IPS-18c (cell line): ENCODE data around the gene CEMP1.
"Not testable (repeated sequence)": the region's sequence is repeated elsewhere in the genome, so short reads cannot be mapped to it uniquely, and the experiment has no call there.

Experiments
- H3K4me3 ChIP-seq: 2 replicates; pipeline ENCODE4 v1.7.0; 2013; ENCODE audit warnings: low read depth, mild to moderate bottlenecking, low read length, moderate library complexity; ENCODE audit not compliant: insufficient read depth
- H3K9me3 ChIP-seq: one replicate; pipeline ENCODE4 v1.6.1; 2013; ENCODE audit warnings: mild to moderate bottlenecking, low read length, moderate library complexity; ENCODE audit not compliant: control insufficient read depth, insufficient read depth

The CEMP1 gene

GRCh38 chr16:2539845-2540458 lies 8.7 kb upstream of the CEMP1 start:
- H3K4me3 ChIP-seq, H3K9me3 ChIP-seq: not testable (repeated sequence)

- not testable (repeated sequence) for H3K4me3 ChIP-seq
These were observed 8.1 kb upstream of the CEMP1 start for GRCh38 chr16:2539192-2539844.

DNA sequence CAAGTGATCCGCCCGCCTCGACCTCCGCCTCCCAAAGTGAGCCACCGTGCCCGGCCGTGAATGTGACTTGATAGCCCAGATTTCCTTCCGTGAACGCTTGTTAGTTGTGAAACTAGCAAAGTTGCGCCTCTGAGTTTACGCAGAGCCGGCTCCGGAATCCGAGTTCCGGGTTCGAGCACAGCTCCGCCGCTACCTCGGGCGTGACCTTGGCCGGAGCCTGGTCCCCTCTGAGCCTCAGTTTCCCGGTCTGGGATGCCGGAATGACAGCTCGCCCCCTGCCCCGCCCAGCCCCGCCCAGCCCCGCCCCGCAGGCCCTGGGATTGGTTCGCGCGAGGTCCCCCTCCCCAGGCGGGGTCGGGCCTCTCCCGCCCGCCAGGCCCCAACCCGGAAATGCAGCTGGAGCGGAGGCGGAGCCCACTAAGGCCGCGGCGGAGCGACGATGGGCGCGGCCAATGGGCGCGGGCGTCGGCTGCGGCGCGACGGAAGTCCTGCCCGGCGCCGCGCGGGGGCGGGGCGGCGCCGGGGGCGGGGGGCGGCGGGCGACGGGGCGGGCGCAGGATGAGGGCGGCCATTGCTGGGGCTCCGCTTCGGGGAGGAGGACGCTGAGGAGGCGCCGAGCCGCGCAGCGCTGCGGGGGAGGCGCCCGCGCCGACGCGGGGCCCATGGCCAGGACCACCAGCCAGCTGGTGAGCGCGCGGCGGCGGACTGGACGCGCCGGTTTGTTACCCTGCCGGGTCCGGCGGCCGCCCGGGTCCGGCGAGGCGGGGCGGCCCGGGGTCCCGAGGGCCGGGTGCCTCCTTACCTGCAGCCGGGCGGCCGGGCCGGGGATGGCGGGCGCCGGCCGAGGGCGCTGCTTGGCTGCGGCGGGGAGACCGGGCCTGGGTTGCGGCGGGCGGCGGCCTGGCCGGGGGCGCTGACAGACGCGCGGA lies 6.5 kb upstream of the CEMP1 start, which contains the start of gene PDPK1:
PDPK1 (plus strand) TSS at position 571 of the 929 bp plus-strand sequence; CDS start at position 663, 92 bp downstream.
- Histone ChIP-seq H3K9me3 (no peaks in the 10 kb centered on the region), H3K4me3 (peak within 1 kb of the TSS; percentile 59)

More at GRCh38 chr16:2539192-2539844, 8.1 kb upstream of the CEMP1 start:
- not testable (repeated sequence) for H3K9me3 ChIP-seq

DNA sequence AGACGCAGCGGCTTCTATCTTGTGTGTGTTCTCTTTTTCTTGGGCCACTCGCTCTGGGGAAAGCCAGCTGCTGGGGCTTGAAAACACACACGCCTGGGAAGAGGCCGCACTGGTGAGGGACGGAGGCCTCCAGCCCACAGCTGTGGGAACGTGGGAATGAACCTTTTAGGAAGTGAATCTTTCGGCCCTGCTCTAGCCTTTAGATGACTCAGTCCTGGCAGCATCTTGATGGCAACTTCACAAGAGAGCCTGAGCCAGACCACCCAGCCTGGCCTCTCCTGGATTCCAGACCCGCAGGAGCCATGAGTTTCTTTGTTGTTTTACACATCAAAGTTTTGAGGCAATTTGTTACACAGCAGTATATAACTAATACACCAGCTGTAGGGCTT lies 4.4 kb upstream of the CEMP1 start:
- no peaks in the 10 kb centered on the region for H3K9me3 ChIP-seq
- no peak overlapping the region for H3K4me3 ChIP-seq

DNA sequence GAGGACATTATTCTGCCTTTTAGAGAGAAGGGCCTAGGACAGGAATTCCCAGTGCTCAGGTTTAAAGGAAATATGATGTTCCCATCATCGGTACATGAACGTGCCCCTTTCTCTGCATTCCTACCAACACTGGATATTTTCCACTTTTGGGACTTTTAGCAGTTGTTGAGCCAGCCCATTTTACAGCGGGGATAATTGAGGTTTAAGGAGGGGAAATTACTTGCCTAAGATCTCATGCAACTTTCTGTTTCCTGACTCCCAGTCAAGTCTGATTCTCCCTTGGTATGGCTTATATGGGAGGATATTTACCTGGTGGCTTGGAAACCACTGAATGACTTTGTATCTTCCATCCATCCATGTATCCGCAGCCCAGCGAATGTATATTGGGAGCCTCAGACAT lies 3.1 kb upstream of the CEMP1 start:
- not testable (repeated sequence) for H3K4me3 ChIP-seq, H3K9me3 ChIP-seq

- H3K9me3 ChIP-seq = no peaks in the 10 kb centered on the region
- no peak overlapping the region for H3K4me3 ChIP-seq
These were observed 2.7 kb upstream of the CEMP1 start for GRCh38 chr16:2533912-2534311.

DNA sequence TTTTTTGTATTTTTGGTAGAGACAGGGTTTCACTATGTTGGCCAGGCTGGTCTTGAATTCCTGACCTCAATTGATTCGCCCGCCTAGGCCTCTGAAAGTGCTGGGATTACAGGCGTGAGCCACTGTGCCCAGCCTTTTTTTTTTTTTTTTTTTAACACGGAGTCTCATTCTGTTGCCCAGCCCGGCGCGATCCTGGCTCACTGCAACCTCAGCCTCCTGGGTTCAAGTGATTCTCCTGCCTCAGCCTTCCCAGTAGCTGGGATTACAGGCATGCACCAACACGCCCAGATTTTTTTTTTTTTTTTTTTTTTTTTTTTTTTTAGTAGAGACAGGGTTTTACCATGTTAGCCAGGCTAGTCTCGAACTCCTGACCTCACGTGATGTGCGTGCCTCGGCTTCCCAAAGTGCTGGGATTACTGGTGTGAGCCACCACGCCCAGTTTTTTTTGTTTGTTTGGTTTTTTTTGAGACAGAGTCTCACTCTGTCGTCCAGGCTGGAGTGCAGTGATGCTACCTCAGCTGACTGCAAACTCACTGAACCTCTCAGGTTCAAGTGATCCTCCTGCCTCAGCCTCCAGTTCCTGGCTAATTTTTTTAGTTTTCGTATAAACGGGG lies 2.0 kb upstream of the CEMP1 start:
- peak overlapping the region; percentile 71; the same call in 1 of the 2 replicates for H3K4me3 ChIP-seq
- H3K9me3 ChIP-seq = not testable (repeated sequence)

- H3K9me3 ChIP-seq = no peaks in the 10 kb centered on the region
- peak overlapping the region; percentile 71 for H3K4me3 ChIP-seq
These were observed 1.4 kb upstream of the CEMP1 start for GRCh38 chr16:2532494-2533141.

DNA sequence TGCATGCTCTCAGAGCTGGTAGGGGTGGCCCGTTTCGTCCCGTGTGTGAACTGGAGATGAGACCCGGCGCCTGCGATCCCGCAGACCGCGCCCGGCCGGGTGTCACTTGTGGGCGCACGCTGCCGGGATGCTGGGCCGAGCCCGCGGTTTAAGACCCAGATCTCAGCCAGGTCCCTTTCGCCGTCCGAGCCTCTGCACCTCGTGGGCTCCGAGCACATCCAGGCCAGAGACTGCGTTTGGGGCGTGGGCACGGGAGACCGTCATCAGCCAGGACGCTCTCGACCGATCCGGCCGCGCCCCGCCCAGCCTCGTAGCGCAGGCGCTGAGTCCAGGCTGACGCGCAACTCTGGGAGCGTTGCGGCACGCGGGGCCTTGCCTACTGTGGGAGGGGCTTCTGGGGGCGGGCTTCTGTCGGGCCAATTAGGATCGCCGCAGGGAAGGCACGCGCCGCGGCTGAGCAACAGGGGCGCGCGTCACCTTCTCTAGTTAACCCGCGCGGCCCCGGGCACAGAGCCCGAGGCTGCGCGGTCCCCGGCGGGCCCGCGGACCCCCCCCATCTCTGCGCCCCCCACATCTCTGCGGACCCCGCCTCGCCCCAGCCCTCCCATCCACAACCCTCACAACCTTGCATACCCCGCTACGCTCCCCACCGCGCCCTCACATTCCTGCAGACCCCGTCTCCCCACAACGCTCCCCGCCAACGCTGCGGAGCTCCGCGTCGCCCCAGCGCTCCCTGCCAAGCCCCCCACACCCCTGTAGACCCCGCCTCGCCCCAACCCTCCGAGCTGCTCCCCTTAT lies 687 bp upstream of the CEMP1 start:
- H3K4me3 ChIP-seq = peak overlapping the region; percentile 71
- no peaks in the 10 kb centered on the region for H3K9me3 ChIP-seq

- Histone ChIP-seq H3K9me3 (no peaks in the 10 kb centered on the region), H3K4me3 (peak overlapping the region; percentile 71; the same call in 1 of the 2 replicates)
These were observed 434 bp downstream of the CEMP1 start for GRCh38 chr16:2530629-2531318.

DNA sequence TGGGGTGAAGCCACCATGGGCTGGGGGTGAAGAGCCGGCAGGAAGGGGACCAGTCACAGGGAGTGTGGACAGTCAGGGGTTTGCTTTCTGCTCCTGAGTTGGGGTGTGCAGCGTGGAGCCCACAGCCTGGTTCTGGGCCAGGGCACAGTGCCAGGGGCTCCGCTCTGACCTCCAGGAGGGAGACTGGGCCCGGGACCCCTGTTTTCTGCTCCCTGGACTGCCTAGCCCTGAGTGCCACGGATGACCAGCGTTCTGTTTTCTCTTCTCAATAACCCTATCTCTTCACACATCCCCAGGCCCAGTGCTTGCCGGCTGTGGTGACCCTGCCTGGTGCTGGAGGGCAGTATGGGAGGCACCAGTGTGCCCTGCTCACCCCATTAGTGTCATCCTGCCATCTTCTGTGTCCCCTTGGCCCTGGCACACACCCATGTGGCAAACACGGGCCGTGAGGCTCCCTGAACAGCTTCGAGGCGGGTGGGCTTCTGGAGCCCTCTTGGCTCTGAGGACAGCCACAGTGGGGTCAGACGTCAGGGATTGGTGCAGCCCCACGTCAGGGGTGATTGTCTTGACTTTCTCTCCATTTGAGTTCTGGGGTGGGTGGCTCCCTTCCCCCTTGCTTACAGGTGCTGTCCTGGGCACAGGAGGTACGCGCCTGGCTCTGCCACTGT lies 1.1 kb downstream of the CEMP1 start:
- no peak overlapping the region for H3K4me3 ChIP-seq

GRCh38 chr16:2529061-2529931 lies 1.9 kb downstream of the CEMP1 start:
- Histone ChIP-seq H3K9me3 (no peaks in the 10 kb centered on the region), H3K4me3 (no peak overlapping the region)

More for the DNA sequence above, 1.1 kb downstream of the CEMP1 start:
- no peaks in the 10 kb centered on the region for H3K9me3 ChIP-seq

GRCh38 chr16:2528161-2529060 lies 2.8 kb downstream of the CEMP1 start:
- no peaks in the 10 kb centered on the region for H3K9me3 ChIP-seq
- H3K4me3 ChIP-seq = no peak overlapping the region

- H3K9me3 ChIP-seq = no peaks in the 10 kb centered on the region
- H3K4me3 ChIP-seq = no peak overlapping the region
These were observed 3.5 kb downstream of the CEMP1 start for GRCh38 chr16:2527784-2528100.
